ENCODE measurements around the gene MEGF11. TPM values are rescaled to one million over a fixed set of nuclear protein-coding genes. Genes with fewer than 3 reads are reported as not detected.
"Not testable (repeated sequence)": the region's sequence is repeated elsewhere in the genome, so short reads cannot be mapped to it uniquely, and the experiment has no call there.

MEGF11 gene
- total and polyA plus RNA-seq, 10 donors, result 0.02 to 0.61 (median 0.23) TPM; not detected in 4

- WGBS, 5 donors, result 78 to 83% (median 80%) methylated on average over 7 of the region's 7 CpGs
- no peak for DNase-seq
Measured at GRCh38 chr15:66006986-66007385, 246.6 kb downstream of the MEGF11 start.

GRCh38 chr15:66004618-66005262 lies 248.8 kb downstream of the MEGF11 start:
- no peak for DNase-seq
- WGBS, 5 donors, result 49 to 60% (median 50%) methylated on average over 6 of the region's 6 CpGs
- H3K4me1 ChIP-seq, result no peaks in the 10 kb centered on the region
- no peak overlapping the region for H3K4me3 ChIP-seq
- intact Hi-C loops (cut with DNase I; ENCODE audit: low total_unique reads), result no loop called here
- TF ChIP-seq POLR2AphosphoS5 (IDR thresholded peaks at IDR 0.05) (no peak), POLR2A (IDR thresholded peaks at IDR 0.05) (no peak), CTCF (IDR thresholded peaks at IDR 0.05 in 8 of 11, conservative IDR thresholded peaks at IDR 0.05 in 3 of 11) (no peak)
- H3K9me3 ChIP-seq, result no peaks in the 10 kb centered on the region
- H3K36me3 ChIP-seq, result no peaks in the 10 kb centered on the region
- H3K27ac ChIP-seq, result no peak overlapping the region
- H3K27me3 ChIP-seq (replicated peaks in 1 of 7), result peaks cover 0 to 57% (median 0%) of the 10 kb centered on the region in 7 donors

More at GRCh38 chr15:66006986-66007385, 246.6 kb downstream of the MEGF11 start:
- H3K4me1 ChIP-seq, result no peaks in the 10 kb centered on the region
- no peaks in the 10 kb centered on the region for H3K36me3 ChIP-seq
- no peaks in the 10 kb centered on the region for H3K9me3 ChIP-seq
- peaks cover 0 to 48% (median 0%) of the 10 kb centered on the region in 7 donors for H3K27me3 ChIP-seq (replicated peaks in 1 of 7)
- intact Hi-C loops (cut with DNase I; ENCODE audit: low total_unique reads), result no loop called here
- no peak overlapping the region for H3K4me3 ChIP-seq
- no peak for TF ChIP-seq POLR2AphosphoS5 (IDR thresholded peaks at IDR 0.05)
- TF ChIP-seq CTCF (IDR thresholded peaks at IDR 0.05 in 8 of 11, conservative IDR thresholded peaks at IDR 0.05 in 3 of 11), result no peak
- TF ChIP-seq POLR2A (IDR thresholded peaks at IDR 0.05), result no peak
- H3K27ac ChIP-seq, result no peak overlapping the region

GRCh38 chr15:66003129-66003528 lies 250.4 kb downstream of the MEGF11 start:
- H3K27ac ChIP-seq; H3K4me1 ChIP-seq; H3K4me3 ChIP-seq; DNase-seq; H3K9me3 ChIP-seq; H3K36me3 ChIP-seq; intact Hi-C loops (cut with DNase I; ENCODE audit: low total_unique reads): not testable (repeated sequence)
- 78 to 94% (median 88%) methylated on average over 4 of the region's 4 CpGs for WGBS, 5 donors
- peaks cover 0 to 57% (median 0%) of the 10 kb centered on the region in 7 donors for H3K27me3 ChIP-seq (replicated peaks in 1 of 7)

- Histone ChIP-seq H3K4me1 (no peaks in the 10 kb centered on the region), H3K27ac (no peak overlapping the region), H3K9me3 (no peaks in the 10 kb centered on the region), H3K4me3 (no peak overlapping the region), H3K36me3 (no peaks in the 10 kb centered on the region), H3K27me3 (replicated peaks in 1 of 7) (peaks cover 0 to 52% (median 0%) of the 10 kb centered on the region in 7 donors)
- intact Hi-C loops (cut with DNase I; ENCODE audit: low total_unique reads), result no loop called here
- 18 to 38% (median 22%) methylated on average over 8 of the region's 8 CpGs for WGBS, 5 donors
- no peak for DNase-seq
- TF ChIP-seq POLR2AphosphoS5 (IDR thresholded peaks at IDR 0.05) (no peak), POLR2A (IDR thresholded peaks at IDR 0.05) (no peak), CTCF (IDR thresholded peaks at IDR 0.05 in 8 of 11, conservative IDR thresholded peaks at IDR 0.05 in 3 of 11) (no peak)
Measured at GRCh38 chr15:66001717-66002426, 251.7 kb downstream of the MEGF11 start.
